ENCODE measurements around the gene SLC2A10. TPM values are rescaled to one million over a fixed set of nuclear protein-coding genes. Genes with fewer than 3 reads are reported as not detected.

Gene SLC2A10
- total RNA-seq, 4 donors from 2014 or later = 0.36 to 4.0 (median 2.4) TPM

DNA sequence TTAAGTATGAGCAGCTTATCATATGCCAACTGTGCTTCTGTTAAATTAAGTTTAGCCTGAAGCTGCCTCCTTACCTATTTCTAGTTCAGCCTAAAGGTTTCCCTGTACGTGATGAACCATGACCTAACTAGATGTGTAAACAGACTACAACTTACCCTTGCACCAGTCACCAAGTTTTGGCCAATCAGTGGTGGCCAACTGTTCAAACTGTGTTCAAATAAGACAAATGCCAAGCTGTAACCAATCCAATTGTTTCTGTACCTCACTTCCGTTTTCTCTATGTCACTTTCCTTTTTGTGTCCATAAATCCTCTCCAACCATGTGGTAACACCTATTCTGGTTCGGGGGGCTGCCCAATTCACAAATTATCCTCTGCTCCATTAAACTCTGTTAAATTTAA lies 6.0 kb upstream of the SLC2A10 start:
- intact Hi-C loops (cut with DNase I; ENCODE audit: low total_unique reads) = no loop called here
- DNase-seq (no peak), ATAC-seq (no peak)
- H3K27me3 ChIP-seq = peaks cover 0 to 19% (median 0%) of the 10 kb centered on the region in 3 donors
- H3K4me3 ChIP-seq = no peak overlapping the region
- in situ Hi-C loops (cut with MboI; ENCODE audit: low sequenced_read_pairs in 4 of 4) = no loop called here
- no peaks in the 10 kb centered on the region for H3K36me3 ChIP-seq
- H3K4me1 ChIP-seq = no peaks in the 10 kb centered on the region
- no peaks in the 10 kb centered on the region for H3K9me3 ChIP-seq
- H3K27ac ChIP-seq = no peak overlapping the region
- TF ChIP-seq CTCF (IDR thresholded peaks at IDR 0.05 in 4 of 5, conservative IDR thresholded peaks at IDR 0.05 in 1 of 5) (no peak), POLR2A (IDR thresholded peaks at IDR 0.05) (no peak)

DNA sequence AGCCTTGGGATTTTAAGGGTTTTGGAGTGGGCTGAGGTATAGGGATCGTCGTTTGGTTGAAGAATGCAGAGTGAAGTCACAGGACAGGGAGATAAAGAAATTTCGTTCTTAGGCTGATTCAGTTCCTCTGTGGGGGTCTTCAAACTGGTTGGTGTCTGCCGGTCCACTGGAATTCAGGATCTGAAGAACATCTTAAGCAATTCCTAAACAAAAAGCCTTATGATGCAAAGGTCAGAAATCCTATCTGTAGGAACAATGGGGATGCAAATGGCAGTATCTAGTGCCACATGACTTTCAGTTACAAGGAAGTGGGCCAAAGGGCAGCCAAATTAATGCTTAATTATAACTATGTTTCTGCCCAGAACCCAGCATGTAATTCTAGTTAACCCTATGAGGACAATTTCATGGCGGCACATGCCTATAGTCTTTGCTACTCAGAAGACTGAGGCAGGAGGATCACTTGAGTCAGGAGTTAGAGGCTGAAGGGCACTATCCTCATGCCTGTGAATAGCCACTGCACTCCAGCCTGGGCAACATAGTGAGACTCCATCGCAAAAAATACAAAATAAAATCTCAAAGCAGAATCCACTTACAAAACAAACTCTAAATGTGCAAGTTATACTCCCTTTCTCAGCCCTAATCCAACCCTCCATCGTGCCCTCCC lies 4.6 kb upstream of the SLC2A10 start:
- H3K27me3 ChIP-seq = peaks cover 0 to 24% (median under 1%) of the 10 kb centered on the region in 3 donors
- no peak overlapping the region for H3K27ac ChIP-seq
- H3K9me3 ChIP-seq = no peaks in the 10 kb centered on the region
- H3K4me1 ChIP-seq = peaks cover 0 to 1% of the 10 kb centered on the region in 2 donors
- in situ Hi-C loops (cut with MboI; ENCODE audit: low sequenced_read_pairs in 4 of 4) = no loop called here
- H3K4me3 ChIP-seq = no peak overlapping the region
- no peak for ATAC-seq
- DNase-seq = no peak
- TF ChIP-seq CTCF (IDR thresholded peaks at IDR 0.05 in 4 of 5, conservative IDR thresholded peaks at IDR 0.05 in 1 of 5) = no peak
- intact Hi-C loops (cut with DNase I; ENCODE audit: low total_unique reads) = no loop called here
- H3K36me3 ChIP-seq = no peaks in the 10 kb centered on the region

GRCh38 chr20:46705378-46705729 lies 4.1 kb upstream of the SLC2A10 start:
- peak; percentile 51 to 72 for ATAC-seq
- Histone ChIP-seq H3K27me3 (peaks cover 0 to 24% (median 5%) of the 10 kb centered on the region in 3 donors), H3K4me3 (no peak overlapping the region), H3K36me3 (no peaks in the 10 kb centered on the region), H3K4me1 (peaks cover 0 to 3% of the 10 kb centered on the region in 2 donors), H3K27ac (peak overlapping the region in 1 of 4 donors; percentile 21), H3K9me3 (no peaks in the 10 kb centered on the region)
- TF ChIP-seq CTCF (IDR thresholded peaks at IDR 0.05 in 4 of 5, conservative IDR thresholded peaks at IDR 0.05 in 1 of 5) = no peak
- TF ChIP-seq POLR2A (IDR thresholded peaks at IDR 0.05) = no peak
- in situ Hi-C loops (cut with MboI; ENCODE audit: low sequenced_read_pairs in 4 of 4) = no loop called here
- intact Hi-C loops (cut with DNase I; ENCODE audit: low total_unique reads) = no loop called here
- no peak for DNase-seq

DNA sequence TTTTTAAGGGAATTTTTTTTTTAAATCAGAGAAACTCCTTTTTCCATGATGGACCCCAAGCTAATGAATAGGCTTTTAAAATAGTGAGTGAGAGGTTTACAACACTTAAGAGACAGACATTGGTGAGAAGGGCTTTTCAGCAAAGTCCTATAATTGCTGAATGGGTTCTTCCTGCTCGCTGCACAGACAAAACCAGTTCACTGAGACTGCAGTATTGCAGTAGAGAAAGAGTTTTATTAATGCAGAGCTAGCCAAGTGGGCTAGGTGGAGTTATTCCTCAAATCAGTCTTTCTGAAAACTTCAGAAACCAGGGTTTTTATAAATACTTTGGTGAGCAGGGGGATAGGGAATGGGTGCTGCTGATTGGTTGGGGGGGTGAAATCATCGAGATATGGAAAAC lies 3.2 kb upstream of the SLC2A10 start:
- Histone ChIP-seq H3K9me3 (no peaks in the 10 kb centered on the region), H3K27me3 (peaks cover 5 to 23% (median 9%) of the 10 kb centered on the region in 3 donors), H3K4me1 (peaks cover 0 to 3% of the 10 kb centered on the region in 2 donors), H3K36me3 (no peaks in the 10 kb centered on the region), H3K4me3 (no peak overlapping the region), H3K27ac (no peak overlapping the region)
- DNase-seq (no peak), ATAC-seq (no peak)
- intact Hi-C loops (cut with DNase I; ENCODE audit: low total_unique reads) (no loop called here), in situ Hi-C loops (cut with MboI; ENCODE audit: low sequenced_read_pairs in 4 of 4) (no loop called here)
- TF ChIP-seq POLR2A (IDR thresholded peaks at IDR 0.05) = no peak
- no peak for TF ChIP-seq CTCF (IDR thresholded peaks at IDR 0.05 in 4 of 5, conservative IDR thresholded peaks at IDR 0.05 in 1 of 5)
